DMS 273 (cell line): Measurements from ENCODE around the gene CCND1.
A peak's percentile ranks its signal among the peaks of the same experiment; 100 is the strongest.

Experiments
- DNase-seq: peaks from one replicate; lab custom pipeline; 2025; ENCODE audit not compliant: unreplicated experiment; lab: John Stamatoyannopoulos, UW

CCND1 gene

DNA sequence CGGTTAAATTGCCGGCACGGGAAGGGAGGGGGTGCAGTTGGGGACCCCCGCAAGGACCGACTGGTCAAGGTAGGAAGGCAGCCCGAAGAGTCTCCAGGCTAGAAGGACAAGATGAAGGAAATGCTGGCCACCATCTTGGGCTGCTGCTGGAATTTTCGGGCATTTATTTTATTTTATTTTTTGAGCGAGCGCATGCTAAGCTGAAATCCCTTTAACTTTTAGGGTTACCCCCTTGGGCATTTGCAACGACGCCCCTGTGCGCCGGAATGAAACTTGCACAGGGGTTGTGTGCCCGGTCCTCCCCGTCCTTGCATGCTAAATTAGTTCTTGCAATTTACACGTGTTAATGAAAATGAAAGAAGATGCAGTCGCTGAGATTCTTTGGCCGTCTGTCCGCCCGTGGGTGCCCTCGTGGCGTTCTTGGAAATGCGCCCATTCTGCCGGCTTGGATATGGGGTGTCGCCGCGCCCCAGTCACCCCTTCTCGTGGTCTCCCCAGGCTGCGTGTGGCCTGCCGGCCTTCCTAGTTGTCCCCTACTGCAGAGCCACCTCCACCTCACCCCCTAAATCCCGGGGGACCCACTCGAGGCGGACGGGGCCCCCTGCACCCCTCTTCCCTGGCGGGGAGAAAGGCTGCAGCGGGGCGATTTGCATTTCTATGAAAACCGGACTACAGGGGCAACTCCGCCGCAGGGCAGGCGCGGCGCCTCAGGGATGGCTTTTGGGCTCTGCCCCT, 529 bp upstream of the CCND1 start:
- peak; percentile 52 for DNase-seq

DNA sequence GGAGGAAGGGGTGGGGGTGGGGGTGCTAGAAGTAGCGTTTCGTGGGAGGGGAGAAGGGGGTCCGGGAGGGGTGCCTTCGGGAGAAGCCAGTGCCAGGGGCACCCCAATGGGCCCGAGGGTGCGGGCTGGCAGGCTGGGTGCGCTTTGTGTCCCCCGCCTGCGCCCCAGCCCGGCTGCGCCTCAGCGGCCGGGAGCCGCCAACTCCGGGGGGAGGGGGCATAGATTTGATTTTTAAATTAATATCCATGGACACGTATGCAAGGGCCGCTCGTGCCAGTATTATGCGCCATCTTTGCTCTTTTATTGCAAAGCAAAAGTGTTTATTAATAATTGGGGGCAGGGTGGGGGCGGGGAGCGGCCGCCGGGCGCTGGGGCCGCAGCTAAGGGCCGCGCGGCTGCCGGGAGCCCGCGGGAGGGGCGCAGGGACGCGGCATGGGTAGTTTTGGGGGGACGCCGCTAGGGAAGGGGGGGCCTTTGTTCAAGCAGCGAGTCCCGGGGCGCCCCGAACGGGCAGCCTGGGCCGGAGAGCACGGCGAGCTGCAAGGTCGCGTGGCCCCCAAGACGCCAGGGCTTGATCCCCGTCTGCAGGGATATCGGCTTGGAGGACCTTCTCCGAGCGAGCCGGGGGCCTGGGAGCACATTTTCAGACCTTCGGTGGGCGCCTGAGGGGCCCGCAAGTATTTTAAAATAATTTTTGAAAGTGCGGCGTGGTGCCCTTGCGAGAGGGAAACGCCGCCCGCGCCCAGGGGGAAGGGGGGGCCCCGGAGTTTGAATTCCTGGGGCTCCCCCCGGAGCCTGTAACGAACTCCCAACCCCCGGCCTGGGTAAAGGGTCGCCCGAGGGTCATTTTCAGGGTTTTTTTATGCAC, 959 bp downstream of the CCND1 start:
- DNase-seq = peak; percentile 44

DNA sequence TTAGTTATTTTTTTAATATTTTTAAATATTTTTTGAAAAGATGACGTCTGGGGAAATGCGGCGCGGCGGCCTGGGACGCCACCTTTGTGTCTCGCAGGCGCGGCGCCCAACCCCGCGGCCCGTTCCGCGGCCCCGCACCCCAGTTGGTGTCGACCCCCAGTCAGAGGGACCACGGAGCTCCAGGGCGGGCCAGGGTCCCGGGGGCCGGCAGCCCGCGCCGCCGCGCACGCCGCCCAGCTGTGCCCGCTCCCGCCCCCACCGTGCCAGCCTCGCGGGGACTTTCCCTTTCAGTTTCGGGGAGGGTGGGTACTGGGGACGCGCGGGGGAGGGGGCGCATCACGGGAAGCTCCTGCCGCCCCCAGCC, 1.6 kb downstream of the CCND1 start:
- DNase-seq = peak; percentile 33

DNA sequence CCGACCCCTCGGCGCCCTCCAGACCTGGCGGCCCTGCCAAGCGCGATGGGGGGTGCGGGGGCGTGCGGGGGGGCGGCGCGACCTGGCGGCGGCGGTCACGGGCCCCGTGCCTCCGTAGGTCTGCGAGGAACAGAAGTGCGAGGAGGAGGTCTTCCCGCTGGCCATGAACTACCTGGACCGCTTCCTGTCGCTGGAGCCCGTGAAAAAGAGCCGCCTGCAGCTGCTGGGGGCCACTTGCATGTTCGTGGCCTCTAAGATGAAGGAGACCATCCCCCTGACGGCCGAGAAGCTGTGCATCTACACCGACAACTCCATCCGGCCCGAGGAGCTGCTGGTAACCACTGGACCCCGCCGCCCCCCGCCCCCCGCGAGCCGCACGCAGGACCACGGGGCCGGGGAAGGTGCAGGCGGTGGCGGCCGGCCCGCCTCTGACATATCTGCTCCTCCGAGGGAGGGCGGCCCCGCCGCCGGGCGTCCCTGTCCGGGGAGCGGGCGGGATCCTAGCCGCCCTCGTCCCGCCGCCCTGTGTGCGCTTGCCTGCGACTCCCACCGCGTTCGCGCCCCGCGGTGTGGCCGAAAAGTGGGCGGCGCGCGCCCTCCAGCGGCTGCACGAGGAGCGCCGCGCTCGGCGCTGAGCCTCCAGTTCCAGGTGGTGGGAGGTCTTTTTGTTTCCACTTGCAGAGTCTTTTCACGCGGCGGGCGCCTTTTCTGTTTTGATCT, 2.1 kb downstream of the CCND1 start:
- peak; percentile 88 for DNase-seq

DNA sequence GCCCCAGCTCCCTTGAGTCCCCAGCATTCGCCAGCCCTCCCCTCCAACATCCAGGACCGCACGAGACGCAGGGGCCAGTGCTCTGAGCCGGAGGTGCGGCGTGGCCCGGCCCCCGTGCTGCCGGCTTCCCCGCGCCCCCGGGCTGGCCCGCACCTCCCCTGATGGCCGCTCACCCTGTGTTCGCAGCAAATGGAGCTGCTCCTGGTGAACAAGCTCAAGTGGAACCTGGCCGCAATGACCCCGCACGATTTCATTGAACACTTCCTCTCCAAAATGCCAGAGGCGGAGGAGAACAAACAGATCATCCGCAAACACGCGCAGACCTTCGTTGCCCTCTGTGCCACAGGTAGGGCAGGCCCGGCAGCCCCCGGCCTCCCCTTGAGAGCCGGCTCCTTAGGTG, 2.7 kb downstream of the CCND1 start:
- no peak for DNase-seq

DNA sequence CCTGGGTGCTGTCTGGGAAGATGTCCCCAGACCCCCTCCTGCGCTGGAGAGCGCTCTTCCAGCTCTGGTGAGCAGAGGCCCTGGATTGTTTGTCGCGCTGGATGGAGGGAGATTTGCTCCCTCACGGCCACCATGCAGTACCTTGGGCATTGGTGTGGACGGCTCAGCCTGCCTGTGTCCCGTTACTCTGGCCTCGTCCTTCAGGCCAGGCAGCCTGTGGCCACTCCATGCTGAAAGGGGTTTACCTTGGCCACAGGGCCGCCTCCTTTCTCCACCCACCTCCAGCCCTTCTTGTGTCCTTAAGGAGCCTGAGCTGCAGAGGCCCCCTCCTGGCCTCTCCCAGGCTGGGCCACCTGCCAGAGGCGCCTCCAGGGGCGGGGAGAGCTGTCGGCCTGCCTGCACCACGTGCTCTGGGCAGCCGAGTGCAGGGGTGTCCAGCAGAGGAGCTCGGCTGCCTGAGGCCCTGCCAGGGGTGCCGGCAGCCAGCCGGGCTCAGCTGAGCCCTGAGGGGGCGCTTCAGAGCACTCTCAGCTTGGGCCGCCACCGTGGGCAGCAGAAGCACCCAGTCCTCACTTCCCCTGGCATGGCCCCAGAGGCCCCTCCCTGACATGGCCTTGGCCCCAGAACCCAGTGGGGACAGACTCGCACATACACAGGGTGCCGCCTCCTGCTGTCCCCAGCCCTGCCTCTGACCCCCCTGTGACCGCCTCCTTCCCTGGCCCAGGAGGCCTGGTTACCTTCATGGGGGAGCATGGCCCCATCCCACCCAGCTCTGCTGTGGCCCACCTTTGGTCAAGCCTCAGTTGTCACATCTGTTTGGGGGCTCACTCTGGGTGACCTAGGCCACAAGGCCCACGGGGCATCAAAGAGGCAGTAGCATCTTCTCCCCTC, 3.4 kb downstream of the CCND1 start:
- peak; percentile 47 for DNase-seq

DNA sequence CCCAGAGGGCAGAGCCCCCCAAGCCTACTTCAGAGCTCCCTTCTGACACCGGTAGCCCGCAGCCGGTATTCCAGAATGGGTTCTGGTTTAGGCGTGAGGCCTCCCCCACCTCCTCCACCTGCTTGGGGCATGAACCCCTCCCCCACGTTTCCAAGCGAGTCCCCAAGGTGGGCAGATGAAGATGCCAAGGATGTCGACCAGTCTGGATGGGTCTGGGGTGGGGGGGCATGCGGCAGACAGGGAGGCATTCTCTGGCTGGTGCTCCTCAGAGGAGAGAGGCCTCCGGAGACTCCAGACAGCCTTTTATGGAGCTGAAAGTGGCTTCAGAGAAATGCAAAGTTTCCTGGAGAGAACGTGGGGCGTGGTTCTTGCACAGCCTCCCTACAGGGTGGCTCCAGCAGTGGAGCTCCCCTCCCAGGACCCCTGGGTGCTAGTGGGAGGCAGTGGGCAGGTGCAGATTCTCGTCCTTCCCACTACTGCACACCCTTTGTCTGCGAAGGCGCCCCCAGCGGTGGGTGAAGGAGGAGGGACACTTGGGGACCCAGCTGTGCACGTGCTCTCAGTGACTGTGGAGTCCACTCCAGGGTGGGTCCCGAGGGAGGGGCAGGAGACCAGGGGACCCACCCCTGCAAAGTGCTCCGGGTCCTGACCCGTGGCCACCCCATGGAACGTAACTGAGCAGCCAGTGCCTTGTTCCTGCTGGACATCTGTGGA, 4.2 kb downstream of the CCND1 start:
- no peak for DNase-seq

DNA sequence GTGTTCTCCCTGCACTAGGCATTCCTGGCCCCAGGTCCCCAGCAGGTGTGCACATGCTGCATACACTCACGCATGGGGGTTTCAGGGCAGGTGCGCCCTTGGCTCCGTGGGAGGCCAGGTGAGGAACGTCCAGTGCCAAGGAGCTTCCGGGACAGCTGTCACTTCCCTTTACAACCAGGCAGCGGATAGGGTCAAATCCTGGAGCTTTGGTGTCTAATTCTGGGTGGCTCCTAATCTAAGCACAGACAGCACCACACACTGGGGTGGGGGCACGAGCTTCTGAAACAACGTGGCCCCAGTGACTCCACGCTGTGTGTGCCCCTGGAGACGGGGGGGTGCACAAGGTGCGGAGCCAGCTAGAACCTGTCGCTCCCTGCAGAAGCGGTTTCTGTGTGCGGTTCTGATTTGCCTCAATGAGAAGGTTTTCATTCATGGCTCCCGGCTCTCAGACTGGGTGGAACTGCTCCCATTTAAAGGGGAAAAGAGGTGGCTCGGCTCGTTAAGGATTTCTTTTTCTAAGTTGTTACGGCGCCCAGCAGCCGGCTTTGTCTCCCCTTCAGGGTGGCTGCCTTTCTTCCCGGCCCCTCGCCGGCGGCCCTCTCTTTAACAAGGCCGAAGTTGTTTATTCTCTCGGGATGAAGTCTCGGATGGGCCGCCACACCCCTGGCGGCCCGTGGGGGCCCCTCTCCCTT, 5.0 kb downstream of the CCND1 start:
- no peak for DNase-seq

DNA sequence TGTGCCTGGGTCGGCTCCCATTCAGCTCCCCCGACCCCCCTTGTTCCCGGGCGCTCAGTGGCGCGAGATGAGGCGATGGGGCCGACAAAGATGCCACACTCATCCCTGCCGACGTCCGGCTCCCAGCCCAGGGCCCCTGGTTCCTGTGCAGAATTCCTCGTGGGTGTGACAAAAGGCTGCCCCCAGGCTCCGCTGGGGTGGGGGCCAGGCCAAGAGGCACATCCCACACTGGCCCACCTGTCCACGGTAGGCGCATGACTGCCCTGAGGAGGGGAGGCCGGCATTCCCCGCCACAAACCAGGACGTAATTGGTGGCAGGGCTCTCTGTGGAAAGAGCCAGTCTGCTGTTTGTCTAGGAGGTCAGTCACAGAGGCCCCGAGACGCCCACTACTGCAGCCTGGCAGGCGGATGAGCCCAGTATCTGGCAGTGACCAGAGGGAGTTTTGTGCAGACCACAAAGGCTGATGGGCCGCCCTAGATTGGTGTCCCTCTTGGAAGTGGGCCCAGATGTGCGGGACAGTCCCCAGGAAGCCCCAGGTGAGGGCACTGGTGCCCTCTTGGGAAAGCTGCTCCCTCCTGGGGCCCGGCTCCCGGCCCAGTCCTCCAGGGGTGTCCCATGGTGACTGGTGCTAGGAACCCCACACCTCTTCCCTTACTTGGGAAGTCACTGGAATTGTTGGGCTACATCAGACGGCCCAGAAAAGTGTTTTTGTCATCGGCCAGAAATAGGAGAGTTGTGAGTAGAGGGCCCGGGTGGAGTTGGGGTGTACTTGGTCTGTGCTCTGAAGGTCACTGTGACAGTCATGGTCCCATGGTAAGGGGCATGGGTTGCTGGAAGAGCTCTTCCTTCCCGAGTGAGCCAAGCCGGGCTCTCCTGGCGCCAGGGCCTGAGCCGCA, 5.8 kb downstream of the CCND1 start:
- no peak for DNase-seq

DNA sequence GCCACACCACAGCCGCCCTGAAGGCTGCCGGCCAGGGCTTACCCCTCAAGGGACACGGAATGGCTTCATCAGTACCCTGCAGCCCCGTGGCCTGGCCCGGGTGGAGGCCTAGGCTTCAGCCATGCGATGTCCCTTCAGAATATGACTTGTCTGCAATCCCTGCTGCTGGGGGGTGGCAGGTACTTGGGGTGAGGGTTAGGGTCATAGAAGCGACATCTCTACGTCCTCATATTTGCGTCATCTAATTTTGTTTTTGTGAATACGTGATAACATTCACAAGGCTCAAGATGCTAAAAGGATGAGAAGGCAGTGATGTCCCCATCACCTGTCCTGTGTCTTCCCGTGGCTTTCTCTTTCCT, 6.4 kb downstream of the CCND1 start:
- no peak for DNase-seq

DNA sequence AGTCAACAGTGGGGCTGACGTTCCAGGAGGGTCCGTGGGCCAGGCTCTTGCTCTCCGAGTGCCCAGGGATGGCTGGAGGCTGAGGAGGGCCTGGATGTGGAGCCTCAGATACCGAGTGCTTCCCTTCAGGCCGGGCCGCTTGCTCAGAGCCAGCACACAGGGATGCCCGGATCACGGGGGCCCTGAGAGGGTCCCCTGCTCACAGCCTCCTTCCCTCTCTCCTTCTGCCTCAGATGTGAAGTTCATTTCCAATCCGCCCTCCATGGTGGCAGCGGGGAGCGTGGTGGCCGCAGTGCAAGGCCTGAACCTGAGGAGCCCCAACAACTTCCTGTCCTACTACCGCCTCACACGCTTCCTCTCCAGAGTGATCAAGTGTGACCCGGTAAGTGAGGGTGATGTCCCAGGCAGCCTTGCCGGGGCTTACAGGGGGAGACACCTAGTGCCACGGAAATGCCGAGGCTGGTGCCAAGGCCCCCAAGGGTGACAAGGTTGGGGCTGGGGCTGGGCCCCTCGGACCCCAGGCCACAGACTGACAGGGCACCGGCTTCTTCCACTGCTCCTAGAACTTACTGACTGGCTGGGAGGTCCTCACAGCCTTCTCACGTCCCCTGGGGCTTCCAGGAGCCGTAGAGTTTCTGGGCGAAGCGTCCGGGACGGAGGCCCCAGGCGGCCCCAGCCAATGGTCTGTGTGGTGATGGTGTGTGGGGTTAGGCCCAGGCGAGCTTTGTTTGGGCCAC, 7.0 kb downstream of the CCND1 start:
- no peak for DNase-seq

DNA sequence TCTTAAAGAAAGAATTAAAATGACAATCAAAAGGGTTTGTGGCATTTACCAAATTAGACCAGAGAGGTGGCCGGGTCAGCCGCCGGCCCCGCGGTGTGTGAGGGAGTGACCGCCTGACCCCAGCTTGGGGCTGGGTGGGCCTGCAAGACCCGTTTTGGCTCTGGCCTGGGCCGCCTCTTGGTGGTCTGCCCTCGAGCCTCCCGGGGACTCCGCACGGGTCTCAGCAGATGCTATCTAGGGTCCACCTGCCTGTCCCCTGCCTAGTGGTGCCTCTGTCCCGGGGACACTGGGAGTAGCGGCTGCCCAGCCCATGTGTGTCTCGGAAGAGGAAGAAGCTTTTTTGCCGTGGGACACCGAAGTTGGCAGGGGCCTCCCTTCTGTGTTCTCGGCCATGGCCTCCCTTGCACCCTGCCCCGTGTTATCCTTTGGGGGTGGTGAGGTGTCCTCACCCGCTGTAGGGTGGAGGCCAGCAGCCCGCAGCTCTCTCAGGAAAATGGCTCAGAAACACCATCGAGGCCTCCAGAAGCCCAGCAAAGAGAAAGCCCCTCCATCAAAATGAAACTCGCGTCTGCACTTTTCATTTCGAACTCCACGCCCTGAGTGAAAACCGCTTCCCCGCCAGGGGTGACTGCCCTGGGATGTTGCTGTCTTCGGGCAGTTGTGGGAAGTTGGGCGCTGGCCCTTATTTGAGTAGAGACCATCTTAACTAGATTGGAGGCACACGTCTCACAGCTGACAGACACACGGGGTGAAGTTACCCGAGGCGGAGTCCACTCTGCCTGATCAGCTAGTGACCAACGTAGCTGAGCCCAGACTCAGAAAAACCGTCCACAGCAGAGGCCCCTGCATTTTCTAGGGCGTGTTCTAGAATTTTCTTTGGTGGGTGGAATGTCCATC, 8.0 kb downstream of the CCND1 start:
- DNase-seq = no peak

DNA sequence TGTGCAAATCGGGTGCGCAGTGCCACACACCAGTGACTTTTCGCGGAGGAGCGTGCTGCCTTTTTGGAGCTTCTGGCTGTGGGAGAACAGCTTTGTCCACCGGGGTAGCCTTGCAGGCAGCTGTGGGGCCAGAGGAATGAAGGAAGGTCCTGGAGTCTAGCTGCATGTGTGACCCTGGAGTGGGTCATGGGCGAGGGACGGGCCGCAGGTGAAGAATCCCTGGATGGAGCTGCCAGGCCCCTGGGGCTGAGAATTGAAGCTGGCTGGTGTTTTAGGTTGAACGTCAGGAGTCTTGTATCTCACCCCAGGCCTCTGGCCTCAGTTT, 8.6 kb downstream of the CCND1 start:
- no peak for DNase-seq

DNA sequence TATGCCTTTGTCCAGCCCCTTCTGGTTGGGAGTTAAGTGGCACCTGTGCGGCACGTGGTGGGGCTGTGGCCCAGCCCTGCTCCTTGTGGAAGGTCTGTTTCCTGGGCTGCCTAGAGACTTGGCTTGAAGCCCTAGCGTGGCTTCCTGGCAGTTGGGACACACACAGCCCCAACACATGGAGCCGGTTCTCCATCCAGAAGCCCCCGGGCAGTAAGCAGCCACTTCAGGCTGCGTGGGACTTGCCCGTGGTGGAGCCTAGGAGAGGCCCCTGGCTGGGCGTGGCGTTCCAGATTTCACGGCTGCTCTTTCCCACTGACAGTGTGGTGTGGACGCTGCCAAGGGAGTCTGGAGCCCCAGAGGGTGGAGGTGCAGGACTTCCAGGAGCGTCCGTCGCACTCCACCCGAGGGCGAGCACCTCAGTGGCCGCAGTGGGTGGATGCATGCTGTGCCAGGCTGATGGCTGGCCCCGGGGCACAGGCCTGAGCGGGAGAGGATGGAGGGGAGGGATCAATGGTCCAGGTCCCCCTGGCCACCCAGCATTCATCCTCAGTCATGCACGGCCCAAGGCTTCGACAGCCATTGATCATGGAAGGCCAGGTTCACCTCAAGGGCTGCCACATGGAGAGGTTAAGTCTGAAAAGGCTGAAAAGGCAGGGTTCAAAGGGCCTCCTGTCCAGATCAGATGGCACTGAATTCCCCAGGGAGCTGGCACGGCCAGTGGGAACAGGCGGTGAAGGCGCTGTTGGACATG, 9.3 kb downstream of the CCND1 start:
- DNase-seq = no peak

DNA sequence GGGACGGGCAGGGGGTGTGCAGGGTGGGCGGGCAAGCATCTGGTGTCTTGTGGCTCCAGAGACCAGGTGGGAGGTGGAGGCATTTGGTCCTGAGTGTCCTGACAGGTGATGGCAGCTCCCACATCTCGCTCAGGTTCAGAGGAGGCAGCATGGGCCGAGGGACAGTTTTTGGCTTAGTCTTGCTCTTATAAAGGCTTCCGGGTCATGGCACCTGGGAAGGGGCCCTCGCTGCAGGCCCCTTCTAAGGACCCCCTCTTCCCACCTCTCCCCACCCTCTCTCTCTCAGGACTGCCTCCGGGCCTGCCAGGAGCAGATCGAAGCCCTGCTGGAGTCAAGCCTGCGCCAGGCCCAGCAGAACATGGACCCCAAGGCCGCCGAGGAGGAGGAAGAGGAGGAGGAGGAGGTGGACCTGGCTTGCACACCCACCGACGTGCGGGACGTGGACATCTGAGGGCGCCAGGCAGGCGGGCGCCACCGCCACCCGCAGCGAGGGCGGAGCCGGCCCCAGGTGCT, 9.9 kb downstream of the CCND1 start:
- no peak for DNase-seq
